Mesenteric fat pad (tissue), 1 donor: Measurements from ENCODE around the gene CDK15. TPM values are rescaled to one million over a fixed set of nuclear protein-coding genes. Genes with fewer than 3 reads are reported as not detected.

Experiments
- DNase-seq: peaks from one replicate; pipeline ENCODE4 v3.0.0-alpha.2; 2020; ENCODE audit warnings: low spot score
- total RNA-seq: library from RNA; stranded (reverse); fragmentation: NEBNext Ultra II Directional; extraction: Animal tissue kit (Norgen Biotek cat#: 25700); gene quantifications from one replicate; pipeline ENCODE4 v1.2.1, GENCODE V29; 2021
- donor health status: DM: yes; HTN: yes; CAD: no.

Gene CDK15
- total RNA-seq, 1 donor from 2014 or later: 1.9 TPM

- DNase-seq: no peak
Measured at GRCh38 chr2:201866643-201867473, 60.5 kb downstream of the CDK15 start.

GRCh38 chr2:201871471-201871870 lies 65.1 kb downstream of the CDK15 start:
- no peak for DNase-seq

- no peak for DNase-seq
Measured at GRCh38 chr2:201872591-201872990, 66.3 kb downstream of the CDK15 start.

GRCh38 chr2:201879996-201880395 lies 73.7 kb downstream of the CDK15 start:
- DNase-seq: no peak

- DNase-seq: no peak
Measured at GRCh38 chr2:201880579-201880978, 74.2 kb downstream of the CDK15 start.

- no peak for DNase-seq
Measured at GRCh38 chr2:201880993-201881611, 74.8 kb downstream of the CDK15 start.

- DNase-seq: no peak
Measured at GRCh38 chr2:201881741-201882140, 75.4 kb downstream of the CDK15 start.

- DNase-seq: no peak
Measured at GRCh38 chr2:201882353-201883090, 76.2 kb downstream of the CDK15 start.

- no peak for DNase-seq
Measured at GRCh38 chr2:201883606-201884369, 77.5 kb downstream of the CDK15 start.

- no peak for DNase-seq
Measured at GRCh38 chr2:201886504-201886903, 80.2 kb downstream of the CDK15 start.

- no peak for DNase-seq
Measured at GRCh38 chr2:201887773-201888425, 81.6 kb downstream of the CDK15 start.

GRCh38 chr2:201888426-201888800 lies 82.1 kb downstream of the CDK15 start:
- DNase-seq: no peak

- DNase-seq: no peak
Measured at GRCh38 chr2:201890453-201890852, 84.1 kb downstream of the CDK15 start.

- DNase-seq: no peak
Measured at GRCh38 chr2:201891676-201892075, 85.3 kb downstream of the CDK15 start.

GRCh38 chr2:201892516-201892915 lies 86.2 kb downstream of the CDK15 start:
- DNase-seq: no peak

- DNase-seq: no peak
Measured at GRCh38 chr2:201900362-201900761, 94.0 kb downstream of the CDK15 start.

- DNase-seq: no peak
Measured at GRCh38 chr2:201901786-201902185, 95.4 kb downstream of the CDK15 start.

GRCh38 chr2:201904538-201905420 lies 98.4 kb downstream of the CDK15 start:
- no peak for DNase-seq

GRCh38 chr2:201906777-201907562 lies 100.6 kb downstream of the CDK15 start:
- no peak for DNase-seq
